GM21723 (cell line): ENCODE data around the gene RGS6.

Source experiments
- ATAC-seq: cut with Tn5 transposase; IDR thresholded peaks from one replicate; pipeline ENCODE4 v1.9.1; 2021; ENCODE audit warnings: mild to moderate bottlenecking, moderate library complexity; ENCODE audit not compliant: unreplicated experiment

The RGS6 gene

DNA sequence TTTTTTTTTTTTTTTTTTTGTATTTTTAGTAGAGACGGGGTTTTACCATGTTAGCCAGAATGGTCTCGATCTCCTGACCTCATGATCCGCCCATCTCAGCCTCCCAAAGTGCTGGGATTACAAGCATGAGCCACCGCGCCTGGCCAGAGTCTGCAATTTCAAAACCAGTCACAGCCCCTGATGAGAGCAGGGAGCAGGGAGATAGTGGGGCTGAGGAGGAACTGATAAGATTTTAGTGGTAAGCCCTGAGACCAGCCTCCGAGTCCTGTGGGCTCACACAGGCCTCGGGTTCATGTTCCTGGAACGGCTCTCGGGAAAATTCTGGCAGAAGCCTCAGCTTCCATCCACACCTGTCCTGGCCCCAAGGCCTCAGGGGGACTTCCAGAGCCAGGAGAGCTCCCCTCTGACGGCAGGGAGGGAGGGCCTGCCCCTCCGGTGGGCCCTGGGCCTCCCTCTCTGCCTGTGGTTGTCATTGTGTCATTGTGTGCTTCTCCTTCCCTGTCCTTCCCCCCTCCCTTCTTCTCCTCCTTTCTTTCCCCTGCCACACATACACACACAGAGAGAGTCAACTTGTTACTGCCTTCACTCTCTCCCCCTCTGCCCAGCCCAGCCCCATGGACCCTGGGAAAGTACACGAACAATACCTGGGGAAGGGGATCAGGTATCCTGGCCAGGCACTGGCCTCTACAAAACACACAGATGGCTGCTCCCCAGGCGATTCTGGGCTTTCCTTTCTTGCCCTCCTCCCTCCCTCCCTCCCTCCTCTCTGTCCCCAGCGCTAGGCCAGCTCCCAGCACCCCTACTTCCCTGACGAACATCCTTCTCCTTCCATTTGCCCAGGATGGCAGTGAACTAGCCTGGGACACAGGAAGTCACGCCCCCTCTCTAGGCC is 667.6 kb downstream of the RGS6 start:
- ATAC-seq: no peak

DNA sequence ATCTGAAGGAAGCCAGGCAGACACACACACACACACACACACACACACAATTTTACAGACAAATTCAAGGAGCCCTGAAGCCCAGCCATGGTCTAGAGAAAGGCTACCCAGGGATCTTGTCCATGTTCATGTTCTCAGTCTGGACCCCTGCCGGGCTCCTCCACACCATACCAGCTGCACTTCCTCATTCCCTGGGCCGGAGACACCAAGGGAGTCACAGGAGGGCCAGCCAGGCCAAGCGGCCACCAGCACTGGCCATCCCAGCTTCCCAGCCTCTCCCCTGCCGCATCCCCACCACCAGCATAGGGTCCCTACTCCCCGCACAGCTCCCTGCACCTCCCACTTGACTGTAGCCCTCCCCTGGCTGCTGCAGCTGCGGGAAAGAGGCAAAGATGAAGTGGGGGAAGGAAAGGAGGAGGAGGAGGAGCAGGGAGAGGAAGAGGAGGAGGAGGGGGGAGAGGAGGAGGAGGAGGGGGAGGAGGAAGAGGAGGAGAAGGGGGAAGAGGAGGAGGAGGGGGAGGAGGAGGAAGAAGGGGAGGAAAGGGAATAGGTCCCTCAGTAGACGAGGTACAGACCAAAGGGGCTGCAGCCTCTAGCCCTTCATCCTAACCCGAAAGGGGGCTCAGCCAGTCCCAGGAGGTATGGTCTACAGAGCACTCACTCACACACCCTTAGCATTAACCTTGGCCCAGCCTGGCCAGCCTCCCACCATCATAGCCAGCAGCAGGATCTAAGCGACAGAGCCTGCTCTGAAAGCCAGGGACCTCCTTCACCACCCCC is 668.5 kb downstream of the RGS6 start:
- no peak for ATAC-seq

DNA sequence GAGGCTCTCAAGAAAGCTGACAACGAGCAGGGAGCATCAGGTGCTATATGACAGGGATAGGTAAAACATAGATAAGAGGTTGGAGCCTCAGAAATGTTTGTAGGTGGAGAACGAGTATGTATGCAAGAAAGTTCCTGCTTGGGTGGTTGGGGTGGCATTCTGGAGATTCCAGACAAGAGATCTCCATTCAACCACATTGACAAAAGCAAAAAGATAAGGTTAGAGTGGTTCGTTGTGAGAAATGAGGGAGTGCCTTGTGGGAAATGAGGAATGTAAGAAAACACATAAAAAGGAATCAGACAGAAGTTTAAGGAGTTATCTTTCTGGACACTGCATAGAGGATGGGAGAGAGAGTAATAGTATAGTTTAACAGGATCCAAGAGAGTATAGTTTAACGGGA is 671.4 kb downstream of the RGS6 start:
- no peak for ATAC-seq

DNA sequence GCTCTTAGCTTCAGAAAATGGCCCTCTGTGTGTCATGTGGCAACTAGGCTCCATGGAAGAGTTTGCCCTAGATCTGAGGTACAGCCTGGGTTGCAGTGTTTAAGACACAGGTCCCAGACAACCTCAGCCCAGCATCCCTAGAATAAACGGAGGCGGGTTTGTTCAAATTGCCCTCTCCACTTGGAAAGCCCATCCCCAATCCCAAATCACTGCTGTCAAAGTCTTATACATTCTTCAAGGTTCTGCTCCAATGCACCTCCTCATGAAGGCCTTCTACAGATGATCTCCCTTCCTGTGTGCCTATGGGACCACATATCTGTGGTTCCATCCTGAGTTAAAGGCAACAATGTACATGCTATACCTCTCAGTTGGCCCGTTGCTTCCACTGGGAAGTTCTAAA is 671.9 kb downstream of the RGS6 start:
- ATAC-seq: no peak

DNA sequence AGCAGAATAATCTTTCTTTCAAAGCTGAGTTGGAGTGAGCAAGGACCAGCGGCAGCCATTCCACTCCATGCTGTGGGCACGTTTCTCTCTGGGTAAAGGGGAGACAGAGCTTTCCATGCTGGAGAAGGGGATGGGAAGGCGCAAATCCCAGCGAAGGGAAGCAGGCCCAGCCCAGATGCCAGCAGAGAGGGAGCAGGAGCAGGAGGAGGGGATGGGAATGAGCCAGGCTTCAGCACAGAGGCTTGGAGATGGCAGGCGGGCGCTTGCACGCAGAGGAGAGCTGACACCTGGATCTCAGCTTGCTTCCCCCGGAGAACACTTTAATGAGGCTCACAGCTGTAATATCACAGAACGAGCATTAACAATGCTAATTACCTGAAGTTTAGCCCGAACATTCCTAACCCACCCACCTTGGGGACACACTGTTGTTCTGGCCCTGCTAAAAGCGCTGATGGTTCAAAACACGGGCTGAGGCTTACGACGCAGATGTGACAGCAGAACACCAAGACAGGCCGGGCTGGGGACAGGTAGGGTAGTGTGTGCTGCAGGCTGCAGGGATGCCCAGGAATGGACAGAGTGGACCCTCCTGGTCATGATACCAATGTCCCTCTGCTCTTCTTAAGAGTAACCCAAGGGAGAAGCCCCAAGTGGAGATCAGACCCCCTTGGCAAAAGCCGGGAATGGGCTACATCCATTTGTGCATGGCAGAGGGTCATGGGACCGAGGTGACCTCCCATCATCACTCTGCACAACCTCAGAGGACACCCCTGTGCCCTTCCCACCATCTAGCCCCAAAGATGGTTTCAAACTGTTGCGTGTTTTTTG is 673.1 kb downstream of the RGS6 start:
- no peak for ATAC-seq

DNA sequence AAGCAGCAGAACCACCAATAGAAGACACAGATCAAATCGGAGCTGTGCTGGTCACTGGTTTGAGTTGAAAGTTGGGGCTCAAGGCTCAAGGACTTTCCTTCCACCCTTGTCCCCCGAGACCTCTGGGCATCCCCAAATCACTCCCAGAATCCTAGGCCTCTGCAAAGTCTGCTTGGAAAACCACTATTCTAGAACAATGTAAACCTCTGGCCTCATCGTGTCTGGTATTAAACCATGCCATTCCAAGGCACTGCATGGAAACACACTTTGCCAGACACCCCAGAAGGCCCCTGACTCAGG is 673.6 kb downstream of the RGS6 start:
- ATAC-seq: no peak

DNA sequence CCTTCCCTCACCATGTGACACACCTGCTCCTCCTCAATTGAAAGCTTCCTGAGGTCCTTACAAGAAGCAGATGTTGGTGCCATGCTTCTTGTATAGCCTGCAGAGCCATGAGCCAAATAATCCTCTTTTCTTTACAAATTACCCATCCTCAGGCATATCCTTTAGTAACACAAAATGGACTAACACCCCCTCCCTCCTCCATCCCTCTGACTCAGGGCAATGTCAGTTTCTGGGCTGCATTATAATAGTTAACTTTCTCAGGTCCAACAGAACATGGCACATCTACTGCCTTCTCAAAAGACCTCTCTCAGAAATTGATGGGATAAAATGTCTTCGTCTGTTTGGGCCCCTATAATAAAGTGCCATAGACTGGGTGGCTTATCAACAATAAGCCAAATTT is 674.6 kb downstream of the RGS6 start:
- no peak for ATAC-seq

DNA sequence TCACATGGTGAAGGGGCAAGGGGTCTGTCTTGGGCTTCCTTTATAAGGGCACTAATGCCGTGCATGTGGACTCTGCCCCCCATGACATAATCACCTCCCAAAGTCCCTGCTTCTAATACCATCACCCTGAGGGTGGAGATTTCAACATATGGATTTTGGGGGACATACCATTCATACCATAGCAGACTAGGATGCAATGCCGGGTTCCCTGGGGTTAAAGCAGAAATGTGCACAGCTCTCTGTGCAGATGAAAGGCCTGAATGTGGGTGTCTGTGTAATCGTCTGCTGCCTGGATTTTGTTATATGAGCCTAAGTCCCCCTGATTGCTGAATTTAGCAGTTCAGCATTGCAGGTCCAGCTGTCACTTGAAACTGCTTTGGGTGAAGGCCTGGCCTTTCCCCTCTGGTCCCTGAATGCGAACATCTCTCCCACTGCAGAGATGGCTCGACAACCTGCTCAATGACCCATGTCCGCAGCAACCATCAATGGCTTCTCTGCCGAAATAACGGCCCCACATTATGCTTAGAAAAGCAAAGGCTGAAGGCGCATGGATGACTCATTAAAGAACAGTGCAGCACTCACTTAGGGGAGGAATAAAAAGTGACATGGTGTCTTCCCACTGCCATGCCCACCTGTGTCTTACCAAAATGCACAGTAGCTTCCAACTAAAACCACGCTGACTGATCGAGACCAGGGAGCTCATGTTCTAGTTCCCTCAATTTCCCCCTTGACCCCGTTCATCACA is 675.3 kb downstream of the RGS6 start:
- no peak for ATAC-seq

DNA sequence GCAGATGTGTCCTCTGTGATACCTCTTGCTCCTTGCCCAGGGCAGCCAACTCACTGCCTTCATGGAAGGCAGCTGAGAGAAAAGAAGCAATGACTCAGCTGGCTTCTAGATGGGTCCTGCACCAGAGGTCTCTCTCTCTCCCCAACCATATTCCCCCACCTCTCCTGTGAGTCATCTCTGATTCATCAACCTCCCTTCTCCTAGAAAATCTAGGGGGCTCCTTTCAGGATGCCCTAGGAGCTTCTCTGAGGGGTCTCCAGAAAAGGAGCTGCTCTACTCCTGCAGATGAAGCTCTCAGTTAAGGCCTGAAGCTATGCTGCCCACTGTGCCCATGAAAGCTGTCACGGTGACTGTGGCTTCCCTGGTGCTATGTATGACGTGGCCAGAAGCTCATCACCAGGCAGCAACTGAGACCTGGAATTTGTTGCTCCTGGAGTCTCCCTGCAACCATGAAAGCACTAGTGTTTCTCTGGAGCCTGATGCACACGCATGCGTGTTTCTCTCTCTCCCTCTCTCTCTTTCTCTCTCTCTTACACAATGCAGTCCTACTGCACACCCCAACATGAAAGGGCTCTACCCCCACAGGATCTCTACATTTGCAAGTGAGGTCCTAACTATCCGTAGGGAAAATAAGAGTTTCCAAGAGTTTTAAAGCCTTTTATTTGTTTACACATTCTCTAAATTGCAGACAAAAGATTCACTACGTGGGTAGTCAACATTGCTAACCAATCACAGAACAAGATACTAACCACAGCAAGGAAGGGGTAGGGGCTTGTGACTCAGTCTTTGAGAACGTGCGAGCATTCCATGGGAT is 676.4 kb downstream of the RGS6 start:
- ATAC-seq: no peak

DNA sequence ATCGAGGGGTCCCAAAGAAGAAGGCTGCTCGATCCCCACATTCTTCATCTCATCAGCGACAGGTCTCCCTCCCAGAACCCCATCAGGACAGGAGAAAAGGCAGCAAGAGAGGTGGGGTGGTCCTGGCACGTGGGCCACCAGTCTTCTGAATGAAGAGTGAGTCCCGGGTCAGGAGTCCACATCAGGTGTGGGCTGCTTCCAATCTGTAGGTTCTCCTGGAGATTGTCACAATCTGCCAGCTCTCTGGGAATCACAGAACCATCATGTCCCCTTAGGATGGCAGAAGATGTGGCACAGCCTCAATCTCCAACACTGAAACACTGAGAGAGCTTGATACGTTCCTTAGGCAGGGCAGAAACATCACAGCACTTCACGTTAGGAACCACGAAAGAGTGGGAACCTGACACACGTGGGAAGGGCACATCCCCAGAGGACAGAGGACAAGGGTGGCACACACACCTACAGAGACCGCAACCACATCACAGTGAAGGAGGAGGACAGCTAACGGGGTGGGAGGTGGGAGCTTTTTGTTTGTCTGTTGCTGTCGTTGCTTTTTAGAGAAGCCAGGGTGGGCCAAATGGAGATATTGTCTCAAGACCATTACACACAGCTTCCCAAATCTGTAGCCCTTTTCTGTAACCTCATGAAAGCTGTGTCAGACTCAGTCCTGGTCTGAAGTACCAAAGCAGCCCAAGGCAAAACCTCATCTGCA is 677.1 kb downstream of the RGS6 start:
- ATAC-seq: no peak

DNA sequence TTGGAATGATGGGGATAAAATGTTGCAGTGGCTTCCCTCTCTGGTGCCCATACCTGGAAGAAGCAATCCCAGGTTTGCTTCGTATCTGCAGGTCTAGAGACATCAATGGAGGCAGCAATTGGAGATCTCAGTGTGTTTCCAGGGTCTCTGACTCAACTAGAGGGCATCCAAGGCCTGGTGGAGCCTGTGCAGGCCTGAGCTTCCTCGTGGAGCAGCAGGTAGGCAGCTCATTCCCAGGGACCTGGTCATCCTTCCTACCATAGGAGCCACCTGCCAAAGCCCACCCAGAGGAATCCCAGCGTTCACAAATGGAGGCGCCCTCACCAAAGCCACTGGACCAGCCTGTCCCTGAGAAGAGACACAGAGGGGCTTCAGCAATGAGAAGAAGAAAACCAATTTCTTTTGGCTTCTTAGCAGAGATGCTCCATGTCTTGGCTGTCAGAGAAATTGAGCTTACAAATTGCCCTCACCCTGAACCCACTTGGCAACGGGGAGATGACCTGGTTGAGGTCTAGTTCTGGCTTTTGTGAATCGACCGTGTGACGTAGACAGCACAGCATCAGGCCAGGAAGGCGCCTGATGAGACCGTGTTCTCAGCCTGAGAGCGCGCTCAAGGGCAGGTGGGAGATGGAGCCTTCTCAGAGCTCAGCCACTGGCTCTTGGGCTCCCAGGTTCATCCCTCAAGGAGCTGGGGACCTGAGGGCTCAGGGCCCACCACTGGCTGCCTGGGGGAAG is 678.0 kb downstream of the RGS6 start:
- no peak for ATAC-seq

DNA sequence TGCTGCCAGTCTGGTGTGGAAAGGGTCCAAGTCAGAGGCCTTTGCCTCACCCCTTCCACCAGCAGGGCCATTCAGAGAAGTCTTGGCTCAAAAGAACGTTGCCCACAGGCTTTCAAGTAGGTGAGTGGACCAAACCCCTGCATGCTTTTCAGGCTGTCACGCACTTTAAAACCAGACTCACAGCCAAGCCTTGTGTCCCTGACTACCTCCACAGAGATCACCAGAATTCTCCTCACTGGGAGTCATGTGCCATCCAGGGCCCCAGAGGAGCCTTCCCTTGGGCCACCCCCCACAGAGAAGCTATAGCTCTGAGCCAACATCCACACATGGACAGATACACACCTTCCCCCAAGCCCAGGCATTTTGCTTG is 678.6 kb downstream of the RGS6 start:
- no peak for ATAC-seq

DNA sequence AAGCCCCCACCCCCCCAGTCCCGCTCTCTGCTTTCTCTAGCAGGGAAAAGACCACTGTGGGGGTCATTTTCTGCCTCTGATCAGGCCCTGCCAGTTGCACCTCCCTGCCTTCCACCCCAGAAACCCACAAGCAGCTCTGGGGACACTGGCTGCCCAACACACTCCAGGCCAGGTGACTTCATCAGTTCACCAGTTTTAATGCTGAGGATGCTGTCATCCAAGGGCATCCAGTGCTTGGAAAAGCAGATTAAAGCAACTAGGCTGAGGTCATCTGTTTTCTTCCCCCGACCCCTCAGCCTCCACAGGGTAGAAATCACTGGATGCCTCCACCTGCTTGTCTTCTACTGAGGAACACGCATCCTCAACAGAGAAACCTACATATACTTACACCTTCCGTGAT is 679.3 kb downstream of the RGS6 start:
- no peak for ATAC-seq

DNA sequence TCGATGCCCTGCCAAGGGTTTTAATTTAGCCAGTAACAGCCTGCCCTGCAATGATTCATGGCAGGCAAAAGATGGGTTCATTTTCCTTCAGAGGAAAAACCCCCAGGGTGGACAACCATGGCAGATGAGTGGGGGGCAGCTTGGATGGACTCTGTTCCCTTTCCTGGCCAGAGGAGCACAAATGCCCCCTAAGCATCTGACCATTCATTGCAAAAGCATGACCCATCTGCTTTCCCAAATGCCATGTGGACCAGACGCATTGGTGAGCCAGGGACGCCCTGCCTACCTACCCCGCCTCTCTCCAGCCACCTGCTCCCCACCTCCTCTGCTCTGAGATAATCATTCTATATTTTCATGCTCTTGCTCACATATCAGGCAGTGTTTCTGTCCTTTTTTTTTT is 679.8 kb downstream of the RGS6 start:
- ATAC-seq: no peak

DNA sequence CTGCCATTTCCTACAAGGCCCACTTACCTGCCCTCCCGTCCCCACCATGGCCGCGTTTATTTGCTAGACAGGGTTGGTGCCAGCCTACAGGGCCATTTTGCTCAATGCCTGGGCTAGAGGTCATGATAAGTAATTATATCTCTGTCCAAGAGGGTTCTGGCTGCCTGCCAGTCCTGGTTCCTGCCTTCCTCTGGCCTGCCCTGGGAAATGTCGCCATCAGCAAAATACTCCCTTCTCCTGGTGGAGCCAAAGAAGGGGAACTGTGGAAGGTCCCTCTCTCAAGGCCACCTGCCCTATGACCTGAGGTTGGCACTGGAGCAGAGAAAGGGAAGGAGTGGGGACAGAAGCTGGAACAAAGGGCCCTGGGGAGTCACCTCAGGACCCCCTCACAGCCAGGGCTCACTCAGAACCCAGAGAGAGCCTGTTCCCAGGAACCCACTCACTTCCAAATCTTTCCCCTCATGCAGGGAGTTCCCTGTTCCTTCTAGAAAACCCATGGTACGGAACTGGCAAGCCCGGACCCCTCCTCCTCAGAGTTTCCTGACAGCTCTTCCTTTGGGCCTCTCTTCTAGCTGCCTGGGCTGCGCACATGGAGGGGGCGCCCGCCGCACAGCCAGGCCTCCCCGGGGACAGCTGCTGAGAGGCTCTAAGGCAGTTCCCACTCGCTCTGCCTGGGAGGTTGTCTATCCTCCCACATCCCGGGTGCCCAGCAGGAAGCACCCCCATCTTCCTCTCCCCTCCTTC is 681.2 kb downstream of the RGS6 start:
- no peak for ATAC-seq

DNA sequence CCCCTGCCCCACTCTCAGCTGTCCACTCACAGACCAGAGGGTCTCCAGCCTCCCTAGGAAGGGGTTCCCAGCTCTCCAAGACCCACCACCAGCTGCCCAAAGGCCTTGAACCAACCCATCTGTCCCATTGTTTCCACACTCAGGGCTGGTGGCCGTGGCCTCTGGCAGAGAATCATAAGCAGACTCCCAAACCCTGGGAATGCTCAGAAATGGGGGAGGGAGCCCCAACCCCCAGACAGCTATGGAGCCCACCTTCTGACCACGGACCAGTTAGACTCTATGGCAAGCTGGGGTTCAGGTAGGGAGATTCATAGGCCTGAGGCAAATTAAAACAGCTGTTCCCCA is 681.7 kb downstream of the RGS6 start:
- no peak for ATAC-seq

DNA sequence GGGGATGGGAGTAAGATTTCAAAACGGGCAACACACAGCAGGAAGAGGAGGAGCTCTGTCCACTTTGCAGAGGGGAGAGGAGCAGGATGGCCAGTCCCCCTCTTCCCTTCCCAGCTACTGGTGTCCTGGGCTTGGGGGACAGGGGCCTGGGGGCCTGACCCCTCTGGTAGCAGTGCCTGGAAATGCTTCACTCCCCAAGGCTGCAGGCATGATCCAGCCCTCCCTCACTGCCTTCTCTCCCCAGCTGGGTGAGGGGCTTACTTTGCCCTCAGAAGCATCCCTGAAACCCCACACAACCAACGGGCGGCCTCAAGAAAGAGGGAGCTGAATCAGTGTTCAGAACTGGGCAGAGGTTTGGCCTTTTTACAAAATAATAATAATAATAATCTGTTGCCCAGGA is 682.1 kb downstream of the RGS6 start:
- ATAC-seq: no peak

DNA sequence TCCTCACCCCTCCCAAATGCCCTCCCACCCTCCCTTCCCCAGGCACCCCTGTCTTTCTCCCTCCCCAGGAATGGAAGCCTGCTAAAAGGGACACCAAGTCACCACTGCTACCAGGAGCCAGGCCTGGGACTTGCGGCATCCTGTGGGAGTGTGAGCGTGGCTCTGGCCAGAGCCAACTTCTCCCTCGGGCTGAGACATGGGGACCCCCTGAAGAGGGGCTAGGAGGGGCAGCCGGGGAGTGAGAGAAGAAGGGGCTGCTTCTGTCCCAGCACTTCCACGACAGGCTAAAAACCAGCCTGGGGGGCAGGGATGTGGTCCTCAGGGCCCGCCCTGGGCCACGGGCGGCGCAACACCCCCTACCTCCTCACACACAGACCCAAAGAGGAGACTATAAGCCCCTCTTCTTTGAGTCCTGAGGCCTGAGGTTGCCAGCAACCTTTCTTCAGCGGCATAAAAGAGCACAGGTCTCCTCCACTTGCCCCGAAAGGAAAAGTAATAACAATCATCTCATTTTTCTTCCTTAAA is 682.7 kb downstream of the RGS6 start:
- ATAC-seq: no peak
